ENCODE measurements around the gene SREBF1.

SREBF1 gene

DNA sequence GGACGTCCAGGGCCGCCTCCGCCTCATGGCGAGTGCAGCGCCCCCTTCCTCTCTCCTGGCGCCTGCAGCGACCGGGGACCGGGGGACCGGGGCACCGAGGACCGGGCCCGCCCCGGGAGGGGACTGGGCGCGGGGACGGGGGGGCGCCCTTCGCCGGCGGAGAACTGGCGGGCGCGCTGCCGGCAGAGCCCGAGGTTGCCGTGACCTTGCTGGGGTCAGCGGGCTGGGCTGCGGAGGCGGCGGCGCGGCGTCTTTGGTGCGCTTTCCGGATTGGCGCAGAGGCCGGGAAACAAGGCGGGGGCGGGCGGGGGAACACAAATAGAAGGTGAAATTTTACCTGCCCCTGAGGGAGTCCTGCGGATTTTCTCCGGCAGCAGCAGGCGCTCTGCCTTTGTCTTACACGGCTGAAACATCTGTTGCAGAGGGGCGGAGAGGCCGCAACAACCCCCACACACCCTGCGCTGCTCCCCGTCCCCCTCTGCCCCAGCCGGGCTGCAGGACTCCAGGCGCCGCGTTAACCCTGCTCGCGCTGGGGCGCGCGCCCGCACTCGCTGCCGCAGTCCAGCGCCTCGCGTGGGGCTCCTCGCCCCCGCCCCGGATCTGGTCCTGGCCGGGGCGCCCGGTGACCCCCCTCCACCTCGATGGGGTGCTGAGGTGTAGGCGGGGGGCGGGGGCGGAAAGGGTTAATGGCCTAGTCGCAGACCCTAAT, 53.5 kb downstream of the SREBF1 start:
- H2AFZ ChIP-seq (ENCODE audit: low read length, unreplicated experiment) = no peak overlapping the region

DNA sequence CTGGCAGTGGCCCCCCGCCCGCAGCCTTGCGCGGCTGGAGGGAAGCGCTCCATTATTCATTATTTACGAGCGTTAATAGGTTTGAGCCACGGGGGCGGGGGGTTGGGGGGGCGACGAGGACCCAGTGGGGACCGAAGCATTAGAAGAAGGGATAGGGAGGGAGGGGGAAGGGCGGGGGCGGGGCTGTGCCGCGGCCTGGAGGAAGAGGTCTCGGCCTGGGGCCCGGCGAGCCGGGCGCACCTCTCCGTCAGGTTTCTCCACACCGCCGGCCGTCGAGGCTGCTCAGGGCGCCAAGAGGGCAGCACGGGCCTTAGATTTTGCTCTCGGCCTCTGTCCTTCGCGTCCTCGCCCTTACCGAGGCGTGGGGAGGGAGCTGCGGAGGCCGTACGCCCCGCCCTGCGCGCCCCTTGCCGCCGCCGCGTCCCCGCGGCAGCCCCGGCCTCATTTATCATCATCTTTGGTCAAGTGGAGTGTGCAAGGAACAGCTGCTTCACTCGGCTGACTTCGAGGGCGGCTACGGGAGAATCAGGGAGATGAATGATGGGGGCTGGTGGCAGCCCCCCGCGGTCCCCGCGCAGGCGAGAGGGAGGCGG, 54.2 kb downstream of the SREBF1 start:
- H3K27me3 ChIP-seq (ENCODE audit: insufficient read depth, low read length) = no peaks in the 10 kb centered on the region
- H3K4me1 ChIP-seq (ENCODE audit: control insufficient read depth, insufficient read depth, low read length, unreplicated experiment) = peaks cover 12% of the 10 kb centered on the region
- H3K36me3 ChIP-seq (ENCODE audit: insufficient read depth, low read length) = no peaks in the 10 kb centered on the region
- no peaks in the 10 kb centered on the region for H3K79me2 ChIP-seq (ENCODE audit: control insufficient read depth, insufficient read depth, low read length, unreplicated experiment)
- H2AFZ ChIP-seq (ENCODE audit: low read length, unreplicated experiment) = no peak overlapping the region
- H3K27ac ChIP-seq (ENCODE audit: low read depth, low read length) = no peak overlapping the region
- H3K4me3 ChIP-seq (ENCODE audit: low read depth, low read length) = peak overlapping the region; percentile 77

More for the DNA sequence above, 53.5 kb downstream of the SREBF1 start:
- Histone ChIP-seq H3K27me3 (ENCODE audit: insufficient read depth, low read length) (no peaks in the 10 kb centered on the region), H3K79me2 (ENCODE audit: control insufficient read depth, insufficient read depth, low read length, unreplicated experiment) (no peaks in the 10 kb centered on the region), H3K4me3 (ENCODE audit: low read depth, low read length) (peak overlapping the region; percentile 77), H3K4me1 (ENCODE audit: control insufficient read depth, insufficient read depth, low read length, unreplicated experiment) (peaks cover 12% of the 10 kb centered on the region), H3K36me3 (ENCODE audit: insufficient read depth, low read length) (no peaks in the 10 kb centered on the region), H3K27ac (ENCODE audit: low read depth, low read length) (no peak overlapping the region)

DNA sequence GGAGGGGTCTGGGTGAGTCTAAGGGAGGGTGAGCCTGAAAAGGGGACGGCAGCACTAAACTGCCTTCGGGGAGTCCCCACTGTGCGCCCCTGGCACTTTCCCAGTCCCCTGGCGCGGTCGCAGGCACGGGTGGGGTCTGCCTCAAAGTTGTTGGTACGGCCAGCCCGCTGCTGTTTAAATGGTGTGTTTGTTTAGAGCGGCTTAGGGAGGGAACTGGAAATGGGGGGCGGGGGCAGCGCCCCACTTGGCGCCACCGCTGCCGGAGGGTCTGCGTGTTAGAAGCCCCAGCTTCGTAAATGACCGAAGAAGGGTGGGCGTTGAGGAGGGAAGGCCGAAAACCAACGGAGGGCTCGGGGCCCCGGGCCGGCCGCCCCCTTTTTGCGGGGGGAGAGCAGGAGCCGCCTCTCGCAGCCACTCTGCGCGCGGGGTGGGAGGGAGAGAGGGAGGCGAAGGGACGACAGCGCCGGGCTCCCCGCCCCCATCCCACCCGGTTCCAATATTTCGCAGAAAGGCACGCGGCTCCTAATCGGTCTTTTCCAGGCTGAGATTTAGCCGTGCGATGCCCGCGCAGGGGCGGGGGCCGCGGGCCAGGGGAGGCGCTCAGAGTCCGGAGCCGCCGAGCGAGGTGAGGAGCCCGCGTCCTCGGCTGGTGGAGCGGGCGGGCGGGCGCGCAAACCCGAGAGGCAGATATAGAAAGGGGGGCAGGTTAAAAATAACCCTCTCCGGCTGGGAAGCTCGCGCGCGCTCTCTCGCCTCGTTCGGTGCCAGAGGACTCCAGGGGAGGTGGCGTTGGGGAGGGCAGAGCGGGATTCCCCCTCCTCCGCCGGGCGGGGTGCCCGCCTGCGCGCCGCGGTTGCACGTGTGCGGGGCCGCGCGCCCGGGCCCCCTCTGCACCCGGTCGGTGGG, 54.9 kb downstream of the SREBF1 start:
- H3K36me3 ChIP-seq (ENCODE audit: insufficient read depth, low read length) = no peaks in the 10 kb centered on the region
- peaks cover 12% of the 10 kb centered on the region for H3K4me1 ChIP-seq (ENCODE audit: control insufficient read depth, insufficient read depth, low read length, unreplicated experiment)
- no peaks in the 10 kb centered on the region for H3K79me2 ChIP-seq (ENCODE audit: control insufficient read depth, insufficient read depth, low read length, unreplicated experiment)
- no peak overlapping the region for H2AFZ ChIP-seq (ENCODE audit: low read length, unreplicated experiment)
- H3K27me3 ChIP-seq (ENCODE audit: insufficient read depth, low read length) = no peaks in the 10 kb centered on the region
- H3K4me3 ChIP-seq (ENCODE audit: low read depth, low read length) = peak overlapping the region; percentile 77
- H3K27ac ChIP-seq (ENCODE audit: low read depth, low read length) = no peak overlapping the region

DNA sequence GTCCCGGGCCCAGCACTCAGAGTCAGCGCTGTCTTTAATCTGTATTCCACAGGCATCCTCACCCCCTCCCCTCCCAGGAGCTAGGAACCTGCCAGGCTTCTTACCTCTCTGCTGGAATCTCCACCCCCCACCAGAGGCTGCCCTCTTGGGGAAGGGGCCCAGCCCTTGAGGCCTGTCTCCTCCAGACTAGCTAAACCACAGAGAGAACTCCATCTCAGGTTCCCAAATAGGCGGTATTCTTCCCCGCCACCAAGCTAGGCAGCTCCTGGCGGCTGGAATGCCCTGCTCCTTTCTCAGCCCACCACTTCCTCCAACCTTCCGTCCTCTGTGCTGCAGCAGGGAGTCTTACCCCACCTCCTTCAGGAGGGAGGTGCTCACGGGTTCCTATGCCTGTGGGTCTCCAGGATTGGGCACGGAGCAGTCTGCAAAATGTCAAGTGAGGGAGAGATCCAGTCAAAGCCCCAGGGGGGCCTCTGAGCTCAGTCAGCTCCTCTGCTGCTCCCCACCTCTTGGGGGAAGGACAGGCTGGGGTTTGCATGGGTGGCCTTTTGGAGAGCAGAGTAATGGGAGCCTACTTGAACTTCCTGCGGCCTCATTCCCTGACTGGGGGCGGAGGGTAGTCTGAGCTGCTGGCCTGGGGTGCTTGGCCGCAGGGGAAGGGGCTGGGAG, 55.7 kb downstream of the SREBF1 start:
- Histone ChIP-seq H3K79me2 (ENCODE audit: control insufficient read depth, insufficient read depth, low read length, unreplicated experiment) (no peaks in the 10 kb centered on the region), H2AFZ (ENCODE audit: low read length, unreplicated experiment) (no peak overlapping the region), H3K27me3 (ENCODE audit: insufficient read depth, low read length) (no peaks in the 10 kb centered on the region), H3K4me3 (ENCODE audit: low read depth, low read length) (no peak overlapping the region; the same call in 1 of the 2 replicates), H3K36me3 (ENCODE audit: insufficient read depth, low read length) (no peaks in the 10 kb centered on the region), H3K27ac (ENCODE audit: low read depth, low read length) (no peak overlapping the region), H3K4me1 (ENCODE audit: control insufficient read depth, insufficient read depth, low read length, unreplicated experiment) (peaks cover 12% of the 10 kb centered on the region)

DNA sequence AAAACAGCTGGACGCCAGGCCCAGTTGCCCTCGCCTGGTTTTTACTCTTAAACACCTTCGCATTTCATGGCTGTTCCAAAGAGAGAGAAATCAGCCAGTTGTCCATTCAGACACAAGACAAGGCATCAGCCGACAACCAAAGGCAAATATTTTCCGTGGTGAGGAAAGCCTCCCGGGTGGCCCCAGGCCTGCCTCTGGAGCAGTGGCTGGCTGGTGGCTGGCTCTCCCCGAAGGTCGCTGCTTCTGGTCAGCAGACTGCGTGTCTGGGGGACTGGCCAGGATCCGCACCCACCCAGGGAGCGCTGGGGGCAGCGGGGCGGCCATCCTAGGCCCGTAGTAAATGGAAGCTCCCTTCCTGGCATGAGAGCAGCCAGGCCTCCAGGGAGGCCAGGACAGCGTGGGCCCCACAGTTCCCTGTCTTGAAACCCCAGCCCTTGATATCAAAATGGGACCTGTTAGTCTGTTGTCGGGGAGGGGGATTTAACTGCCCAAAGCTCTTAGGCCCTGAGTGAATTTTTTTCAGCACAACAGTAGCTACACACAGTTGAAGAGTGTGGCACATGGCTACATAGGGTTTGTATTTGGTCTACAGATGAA, 57.7 kb downstream of the SREBF1 start:
- H3K27ac ChIP-seq (ENCODE audit: low read depth, low read length) = no peak overlapping the region
- no peak overlapping the region for H3K4me3 ChIP-seq (ENCODE audit: low read depth, low read length)

DNA sequence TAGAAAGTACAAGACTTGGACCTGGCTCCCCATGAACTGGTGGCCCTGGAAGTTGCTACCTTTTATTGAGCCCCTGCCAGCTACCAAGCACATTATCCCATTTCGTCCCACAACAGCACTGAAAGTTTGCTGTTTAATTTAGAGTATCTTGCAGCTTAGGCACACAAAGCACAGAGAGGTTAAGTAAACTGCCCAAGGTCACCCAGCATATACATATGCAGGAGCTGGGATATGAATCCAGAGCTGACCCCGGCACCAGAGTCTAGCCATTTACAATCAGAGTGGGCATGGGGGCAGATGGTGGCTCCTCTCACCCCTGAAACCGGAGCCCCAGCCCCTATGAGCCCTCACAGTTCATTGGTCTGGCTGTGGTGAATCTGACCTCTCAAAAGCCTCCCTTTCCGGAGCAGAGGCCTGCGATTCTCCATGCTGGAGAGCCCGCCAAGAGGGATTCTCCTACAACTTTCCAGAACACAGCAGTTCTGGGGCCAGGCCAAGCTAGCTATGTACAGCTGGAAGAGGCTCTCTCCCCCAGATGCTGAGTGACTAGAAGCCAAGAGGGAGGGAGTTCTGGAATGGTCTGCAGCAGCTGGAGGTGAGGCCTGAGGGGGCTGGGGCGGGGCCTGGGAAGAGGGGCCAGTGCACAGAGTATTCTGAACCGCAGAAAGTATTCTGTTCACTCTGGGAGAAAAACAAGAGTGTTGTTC, 58.3 kb downstream of the SREBF1 start:
- Histone ChIP-seq H3K36me3 (ENCODE audit: insufficient read depth, low read length) (no peaks in the 10 kb centered on the region), H3K27me3 (ENCODE audit: insufficient read depth, low read length) (no peaks in the 10 kb centered on the region), H3K79me2 (ENCODE audit: control insufficient read depth, insufficient read depth, low read length, unreplicated experiment) (no peaks in the 10 kb centered on the region), H3K27ac (ENCODE audit: low read depth, low read length) (no peak overlapping the region), H3K4me1 (ENCODE audit: control insufficient read depth, insufficient read depth, low read length, unreplicated experiment) (peaks cover 19% of the 10 kb centered on the region), H2AFZ (ENCODE audit: low read length, unreplicated experiment) (no peak overlapping the region), H3K4me3 (ENCODE audit: low read depth, low read length) (no peak overlapping the region)

More for the DNA sequence above, 57.7 kb downstream of the SREBF1 start:
- no peak overlapping the region for H2AFZ ChIP-seq (ENCODE audit: low read length, unreplicated experiment)
- H3K4me1 ChIP-seq (ENCODE audit: control insufficient read depth, insufficient read depth, low read length, unreplicated experiment) = peaks cover 17% of the 10 kb centered on the region
- H3K36me3 ChIP-seq (ENCODE audit: insufficient read depth, low read length) = no peaks in the 10 kb centered on the region
- H3K27me3 ChIP-seq (ENCODE audit: insufficient read depth, low read length) = no peaks in the 10 kb centered on the region
- H3K79me2 ChIP-seq (ENCODE audit: control insufficient read depth, insufficient read depth, low read length, unreplicated experiment) = no peaks in the 10 kb centered on the region

DNA sequence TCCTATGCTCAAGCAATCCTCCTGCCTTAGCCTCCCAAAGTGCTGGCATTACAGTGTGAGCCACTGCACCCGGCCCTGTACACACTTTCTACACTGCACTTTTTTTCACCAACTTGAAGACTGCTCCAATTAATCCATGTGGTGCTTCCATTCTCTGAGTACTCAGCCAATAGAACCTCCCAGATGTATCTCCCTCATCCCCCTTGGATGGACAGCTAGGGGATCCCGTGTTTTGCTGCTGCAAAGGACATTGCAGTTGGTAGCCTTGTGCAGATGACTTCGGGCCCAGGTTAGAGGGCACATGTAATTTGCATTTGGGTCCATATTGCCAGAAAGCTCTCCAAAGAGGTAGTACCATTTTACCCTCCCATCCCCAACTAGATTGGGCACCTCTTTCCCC, 59.9 kb downstream of the SREBF1 start:
- Histone ChIP-seq H3K27me3 (ENCODE audit: insufficient read depth, low read length) (no peaks in the 10 kb centered on the region), H3K79me2 (ENCODE audit: control insufficient read depth, insufficient read depth, low read length, unreplicated experiment) (peaks cover 2% of the 10 kb centered on the region), H2AFZ (ENCODE audit: low read length, unreplicated experiment) (no peak overlapping the region), H3K36me3 (ENCODE audit: insufficient read depth, low read length) (no peaks in the 10 kb centered on the region), H3K4me1 (ENCODE audit: control insufficient read depth, insufficient read depth, low read length, unreplicated experiment) (peaks cover 19% of the 10 kb centered on the region), H3K27ac (ENCODE audit: low read depth, low read length) (no peak overlapping the region), H3K4me3 (ENCODE audit: low read depth, low read length) (no peak overlapping the region)

DNA sequence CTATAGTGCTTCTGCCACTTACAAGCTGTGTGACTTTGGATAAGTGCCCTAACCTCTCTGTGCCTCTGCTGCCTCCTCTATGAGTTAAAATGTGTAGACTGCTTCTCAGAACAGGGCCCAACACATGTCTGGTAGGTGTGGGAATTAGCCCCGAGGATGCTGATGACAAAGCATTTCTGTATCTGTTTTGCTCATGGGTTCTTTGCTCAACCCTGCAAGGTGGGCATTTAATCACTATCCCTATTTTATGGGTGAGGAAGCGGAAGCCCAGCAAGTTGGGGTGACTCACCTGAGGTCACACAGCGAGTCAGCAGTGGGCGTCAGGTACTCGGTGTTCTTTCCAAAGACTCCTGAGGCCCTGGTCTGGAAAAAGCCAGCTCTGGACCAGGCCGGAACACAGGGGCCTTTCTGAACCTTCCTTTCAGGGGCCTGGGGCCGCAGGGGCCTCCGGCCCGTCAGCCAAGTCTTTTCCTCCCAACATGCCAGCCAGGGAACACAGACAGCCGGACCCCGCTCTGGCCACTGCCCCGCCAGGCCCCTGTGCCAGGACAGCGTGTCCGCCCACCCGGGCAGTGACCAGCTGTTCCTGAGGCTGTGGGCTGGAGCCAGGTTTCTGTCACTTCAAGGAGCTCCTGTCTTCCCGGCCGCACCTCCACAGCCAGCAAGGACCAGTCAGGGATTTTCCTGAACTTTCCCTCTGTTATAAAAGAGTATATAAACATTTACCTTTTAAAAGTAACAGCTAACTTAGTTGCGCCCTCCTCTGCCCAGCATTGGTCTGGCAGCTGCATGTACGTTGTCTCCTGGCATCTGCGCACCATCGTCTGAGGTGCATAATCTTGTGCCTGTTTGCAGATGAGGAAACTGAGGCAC, 62.5 kb downstream of the SREBF1 start:
- no peak overlapping the region for H2AFZ ChIP-seq (ENCODE audit: low read length, unreplicated experiment)
- H3K27me3 ChIP-seq (ENCODE audit: insufficient read depth, low read length) = no peaks in the 10 kb centered on the region
- H3K4me3 ChIP-seq (ENCODE audit: low read depth, low read length) = no peak overlapping the region
- H3K79me2 ChIP-seq (ENCODE audit: control insufficient read depth, insufficient read depth, low read length, unreplicated experiment) = peaks cover 2% of the 10 kb centered on the region
- H3K36me3 ChIP-seq (ENCODE audit: insufficient read depth, low read length) = no peaks in the 10 kb centered on the region
- peak overlapping the region; percentile 47; the same call in 1 of the 2 replicates for H3K27ac ChIP-seq (ENCODE audit: low read depth, low read length)
- peaks cover 11% of the 10 kb centered on the region for H3K4me1 ChIP-seq (ENCODE audit: control insufficient read depth, insufficient read depth, low read length, unreplicated experiment)

DNA sequence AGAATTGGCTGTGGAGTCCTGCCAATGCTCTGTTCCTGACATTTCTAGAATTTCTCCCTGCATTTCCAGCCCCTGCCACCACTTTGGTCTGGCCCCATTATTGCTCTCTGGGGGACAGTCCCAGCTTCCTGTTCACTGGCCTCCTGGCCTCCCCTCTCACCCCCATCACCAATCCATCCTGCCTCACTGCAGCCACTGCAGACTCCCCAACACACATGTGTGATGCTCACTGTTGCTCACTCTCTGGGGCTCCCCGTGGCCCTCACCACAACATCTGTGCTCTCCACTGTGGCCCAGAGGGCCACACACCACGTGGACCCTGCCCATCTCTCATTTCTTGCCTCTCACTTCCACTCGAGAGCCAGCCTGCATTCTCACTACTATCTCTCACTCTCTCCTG, 64.6 kb downstream of the SREBF1 start:
- Histone ChIP-seq H3K27ac (ENCODE audit: low read depth, low read length) (no peak overlapping the region), H3K36me3 (ENCODE audit: insufficient read depth, low read length) (no peaks in the 10 kb centered on the region), H3K4me3 (ENCODE audit: low read depth, low read length) (no peak overlapping the region), H3K27me3 (ENCODE audit: insufficient read depth, low read length) (no peaks in the 10 kb centered on the region), H3K4me1 (ENCODE audit: control insufficient read depth, insufficient read depth, low read length, unreplicated experiment) (peaks cover 11% of the 10 kb centered on the region), H2AFZ (ENCODE audit: low read length, unreplicated experiment) (no peak overlapping the region), H3K79me2 (ENCODE audit: control insufficient read depth, insufficient read depth, low read length, unreplicated experiment) (peaks cover 6% of the 10 kb centered on the region)
